H9 (cell line): ENCODE results near the gene SLC38A3. TPM values are rescaled to one million over a fixed set of nuclear protein-coding genes. Genes with fewer than 3 reads are reported as not detected.
A peak's percentile ranks its signal among the peaks of the same experiment; 100 is the strongest.

ENCODE experiments used
- DNase-seq: peaks from one replicate; pipeline ENCODE4 v3.0.0-alpha.2; 2017
- H2AFZ ChIP-seq: one replicate; pipeline ENCODE4 v1.6.1; 2013; ENCODE audit warnings: mild to moderate bottlenecking, low read length, control low read depth, moderate library complexity
- H2AK5ac ChIP-seq: 2 replicates; pipeline ENCODE4 v1.6.1; 2013; ENCODE audit warnings: low read length, control low read depth, mixed read lengths; ENCODE audit not compliant: insufficient read length
- H2BK120ac ChIP-seq: one replicate; pipeline ENCODE4 v1.6.1; 2013; ENCODE audit warnings: low read depth, mild to moderate bottlenecking, low read length, control low read depth, inconsistent platforms; ENCODE audit not compliant: poor library complexity, severe bottlenecking
- H2BK12ac ChIP-seq: 2 replicates; pipeline ENCODE4 v1.6.1; 2013; ENCODE audit warnings: low read length, control low read depth, mixed read lengths, low read depth; ENCODE audit not compliant: insufficient read length
- H2BK15ac ChIP-seq: 2 replicates; pipeline ENCODE4 v1.6.1; 2013; ENCODE audit warnings: low read depth, low read length, control low read depth
- H2BK20ac ChIP-seq: one replicate; pipeline ENCODE4 v1.6.1; 2013; ENCODE audit warnings: low read depth, mild to moderate bottlenecking, low read length, control low read depth, inconsistent platforms; ENCODE audit not compliant: poor library complexity, severe bottlenecking
- H2BK5ac ChIP-seq: 2 replicates; pipeline ENCODE4 v1.6.1; 2013; ENCODE audit warnings: low read length, control low read depth, mixed read lengths; ENCODE audit not compliant: insufficient read length
- H3K14ac ChIP-seq: 2 replicates; pipeline ENCODE4 v1.6.1; 2013; ENCODE audit warnings: low read length, control low read depth; ENCODE audit not compliant: insufficient read depth
- H3K18ac ChIP-seq: 2 replicates; pipeline ENCODE4 v1.6.1; 2013; ENCODE audit warnings: low read depth, mild to moderate bottlenecking, mixed read lengths, low read length, control low read depth; ENCODE audit not compliant: insufficient read length
- H3K23ac ChIP-seq: 2 replicates; pipeline ENCODE4 v1.6.1; 2013; ENCODE audit warnings: low read length, control low read depth, mixed read lengths, low read depth; ENCODE audit not compliant: insufficient read length
- H3K23me2 ChIP-seq: 2 replicates; pipeline ENCODE4 v1.6.1; 2013; ENCODE audit warnings: low read depth, mild to moderate bottlenecking, mixed read lengths, low read length, control low read depth; ENCODE audit not compliant: insufficient read length, poor library complexity, severe bottlenecking
- H3K27ac ChIP-seq: 2 replicates; pipeline ENCODE4 v1.5.1; 2013; ENCODE audit warnings: low read length, control low read depth, mixed read lengths, low read depth; ENCODE audit not compliant: insufficient read length
- H3K27me3 ChIP-seq: 2 replicates; pipeline ENCODE4 v1.6.1; 2013; ENCODE audit warnings: low read length, control low read depth, inconsistent platforms; ENCODE audit not compliant: insufficient read depth
- H3K4ac ChIP-seq: 2 replicates; pipeline ENCODE4 v1.6.1; 2013; ENCODE audit warnings: low read depth, mild to moderate bottlenecking, control low read depth, inconsistent platforms, low read length, moderate library complexity
- H3K4me1 ChIP-seq: 2 replicates; pipeline ENCODE4 v1.6.1; 2013; ENCODE audit warnings: low read length, control low read depth, inconsistent platforms; ENCODE audit not compliant: insufficient read depth
- H3K4me2 ChIP-seq: 2 replicates; pipeline ENCODE4 v1.6.1; 2013; ENCODE audit warnings: low read length, control low read depth, mixed read lengths; ENCODE audit not compliant: insufficient read length, insufficient read depth
- H3K56ac ChIP-seq: 2 replicates; pipeline ENCODE4 v1.6.1; 2013; ENCODE audit warnings: low read depth, mild to moderate bottlenecking, mixed read lengths, low read length, control low read depth; ENCODE audit not compliant: insufficient read length
- H3K79me1 ChIP-seq: 2 replicates; pipeline ENCODE4 v1.6.1; 2013; ENCODE audit warnings: low read depth, mild to moderate bottlenecking, moderate library complexity, low read length, control low read depth, inconsistent platforms; ENCODE audit not compliant: insufficient read depth, poor library complexity, severe bottlenecking
- H3K79me2 ChIP-seq: 2 replicates; pipeline ENCODE4 v1.6.1; 2013; ENCODE audit warnings: low read length, control low read depth, inconsistent platforms; ENCODE audit not compliant: insufficient read depth
- H3K9ac ChIP-seq: 2 replicates; pipeline ENCODE4 v1.6.1; 2013; ENCODE audit warnings: low read length, control low read depth, mixed read lengths; ENCODE audit not compliant: insufficient read length; ENCODE audit errors: extremely low read depth
- H3K9me3 ChIP-seq: one replicate; pipeline ENCODE4 v1.6.1; 2013; ENCODE audit warnings: low read depth, low read length, inconsistent platforms; ENCODE audit not compliant: control insufficient read depth
- H3T11ph ChIP-seq: one replicate; pipeline ENCODE4 v1.6.1; 2013; ENCODE audit warnings: mild to moderate bottlenecking, low read length, control low read depth, inconsistent platforms
- H4K20me1 ChIP-seq: one replicate; pipeline ENCODE4 v1.6.1; 2013; ENCODE audit not compliant: control insufficient read depth, insufficient read length, insufficient read depth
- H4K5ac ChIP-seq: 2 replicates; pipeline ENCODE4 v1.6.1; 2013; ENCODE audit warnings: low read depth, mild to moderate bottlenecking, mixed read lengths, low read length, control low read depth; ENCODE audit not compliant: insufficient read length
- H4K8ac ChIP-seq: replicated peaks from 2 replicates; pipeline ENCODE4 v1.6.1; 2013; ENCODE audit warnings: low read length, control low read depth, mixed read lengths, low read depth; ENCODE audit not compliant: insufficient read length
- H4K91ac ChIP-seq: 2 replicates; pipeline ENCODE4 v1.6.1; 2013; ENCODE audit warnings: low read depth, mild to moderate bottlenecking, moderate library complexity, mixed read lengths, low read length, control low read depth; ENCODE audit not compliant: insufficient read length
- H3K27ac Mint-ChIP-seq, 3 experiments: 2 replicates in 2 of 3; 3 replicates in 1 of 3; pipeline ENCODE4 v1.8.0; 2020 to 2021; ENCODE audit warnings: mixed read lengths in 3 of 3, mild to moderate bottlenecking in 1 of 3, moderate library complexity in 1 of 3
- H3K27me3 Mint-ChIP-seq: 2 replicates; pipeline ENCODE4 v1.8.0; 2021; ENCODE audit warnings: low read depth, mild to moderate bottlenecking, moderate library complexity, mixed read lengths
- H3K36me3 Mint-ChIP-seq, 3 experiments: 2 replicates in 2 of 3; 3 replicates in 1 of 3; pipeline ENCODE4 v1.8.0; 2020 to 2021; ENCODE audit warnings: low read depth in 3 of 3, mixed read lengths in 3 of 3; ENCODE audit not compliant: insufficient read depth in 1 of 3
- H3K4me1 Mint-ChIP-seq, 2 experiments: 2 replicates each; pipeline ENCODE4 v1.8.0; 2020; ENCODE audit warnings: mixed read lengths in 2 of 2
- H3K4me3 Mint-ChIP-seq, 2 experiments: 2 replicates in 1 of 2; 3 replicates in 1 of 2; pipeline ENCODE4 v1.8.0; 2020 to 2021; ENCODE audit warnings: mild to moderate bottlenecking in 2 of 2, mixed read lengths in 2 of 2, moderate library complexity in 1 of 2
- H3K9me3 Mint-ChIP-seq, 2 experiments: 2 replicates in 1 of 2; 3 replicates in 1 of 2; pipeline ENCODE4 v1.8.0; 2020; ENCODE audit warnings: mild to moderate bottlenecking in 2 of 2, mixed read lengths in 2 of 2, moderate library complexity in 1 of 2
- WGBS: extraction: QIAGEN DNeasy Blood & Tissue Kit; methylation state at CpG from one replicate; pipeline ENCODE4 v1.1.7; 2013; ENCODE audit warnings: missing lambda C conversion rate, low lambda C conversion rate, mixed read lengths; ENCODE audit not compliant: insufficient read length; ENCODE audit errors: extremely low coverage; 5-methylcytosine and 5-hydroxymethylcytosine counted together
- total RNA-seq: library from RNA; stranded (reverse); gene quantifications from 2 replicates; pipeline ENCODE4 v1.2.1, GENCODE V29; 2021
- TF ChIP-seq, protein P1 (sequence below): fragments of 200-600 bp; sonication (generic); conservative IDR thresholded peaks from 3 replicates; pipeline ENCODE4 v1.8.0; 2021; ENCODE audit warnings: antibody characterized with exemption, mild to moderate bottlenecking

The SLC38A3 gene
- total RNA-seq, 1 experiment from 2014 or later: 1.4 TPM

DNA sequence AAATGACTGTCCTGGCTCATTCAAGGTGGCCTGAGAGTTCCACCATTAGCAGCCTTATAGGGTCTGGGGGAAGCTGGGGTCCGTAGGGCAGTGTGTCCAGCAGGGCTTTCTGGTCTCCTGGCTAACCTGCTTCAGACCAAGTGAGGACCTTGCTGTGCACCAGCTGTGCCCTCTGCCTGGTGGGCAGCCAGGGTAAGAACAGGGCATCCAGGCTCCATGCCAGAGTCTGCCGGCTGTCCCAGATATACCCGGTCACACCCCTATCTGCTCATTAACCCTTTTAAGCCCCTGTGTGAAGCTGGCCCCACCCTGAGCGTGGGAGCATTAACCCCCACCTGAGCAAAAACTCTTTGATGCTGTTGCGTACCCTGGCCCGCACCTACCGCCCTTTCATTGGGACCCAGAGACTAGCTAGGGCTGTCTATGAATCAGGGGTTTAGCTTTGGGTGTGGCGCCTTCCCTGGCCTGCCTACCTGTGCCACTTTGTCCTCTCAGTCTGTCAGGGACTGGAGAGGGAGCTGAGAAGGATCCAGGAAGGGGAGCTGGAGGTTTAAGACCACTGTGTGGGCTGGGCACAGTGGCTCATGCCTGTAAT lies 32.3 kb upstream of the SLC38A3 start:
- H2BK15ac ChIP-seq: no peak overlapping the region
- H2BK12ac ChIP-seq: no peak overlapping the region
- Mint-ChIP-seq H3K9me3 (no peaks in the 10 kb centered on the region), H3K27ac (peak overlapping the region in 1 of 3 experiments; percentile 79; a peak in 1 of 7 replicates), H3K4me3 (no peak overlapping the region), H3K4me1 (peaks cover 13 to 23% of the 10 kb centered on the region in 2 experiments), H3K36me3 (peaks cover 11 to 32% (median 18%) of the 10 kb centered on the region in 3 experiments), H3K27me3 (no peaks in the 10 kb centered on the region)
- H3K4me2 ChIP-seq: no peak overlapping the region
- no peaks in the 10 kb centered on the region for H3K79me2 ChIP-seq
- H4K8ac ChIP-seq: no peak overlapping the region
- H2AK5ac ChIP-seq: no peak overlapping the region
- H2AFZ ChIP-seq: no peak overlapping the region
- no peak overlapping the region for H2BK5ac ChIP-seq
- H3K9me3 ChIP-seq: no peaks in the 10 kb centered on the region
- H2BK120ac ChIP-seq: no peak overlapping the region
- no peak overlapping the region; the same call in 1 of the 2 replicates for H3K14ac ChIP-seq
- H3K4me1 ChIP-seq: no peaks in the 10 kb centered on the region
- H3K4ac ChIP-seq: no peak overlapping the region
- no peaks in the 10 kb centered on the region for H3K27me3 ChIP-seq
- no peaks in the 10 kb centered on the region for H3K79me1 ChIP-seq
- H3K18ac ChIP-seq: no peak overlapping the region
- H3K9ac ChIP-seq: no peak overlapping the region
- H3K23me2 ChIP-seq: no peaks in the 10 kb centered on the region
- TF ChIP-seq, protein P1, sequence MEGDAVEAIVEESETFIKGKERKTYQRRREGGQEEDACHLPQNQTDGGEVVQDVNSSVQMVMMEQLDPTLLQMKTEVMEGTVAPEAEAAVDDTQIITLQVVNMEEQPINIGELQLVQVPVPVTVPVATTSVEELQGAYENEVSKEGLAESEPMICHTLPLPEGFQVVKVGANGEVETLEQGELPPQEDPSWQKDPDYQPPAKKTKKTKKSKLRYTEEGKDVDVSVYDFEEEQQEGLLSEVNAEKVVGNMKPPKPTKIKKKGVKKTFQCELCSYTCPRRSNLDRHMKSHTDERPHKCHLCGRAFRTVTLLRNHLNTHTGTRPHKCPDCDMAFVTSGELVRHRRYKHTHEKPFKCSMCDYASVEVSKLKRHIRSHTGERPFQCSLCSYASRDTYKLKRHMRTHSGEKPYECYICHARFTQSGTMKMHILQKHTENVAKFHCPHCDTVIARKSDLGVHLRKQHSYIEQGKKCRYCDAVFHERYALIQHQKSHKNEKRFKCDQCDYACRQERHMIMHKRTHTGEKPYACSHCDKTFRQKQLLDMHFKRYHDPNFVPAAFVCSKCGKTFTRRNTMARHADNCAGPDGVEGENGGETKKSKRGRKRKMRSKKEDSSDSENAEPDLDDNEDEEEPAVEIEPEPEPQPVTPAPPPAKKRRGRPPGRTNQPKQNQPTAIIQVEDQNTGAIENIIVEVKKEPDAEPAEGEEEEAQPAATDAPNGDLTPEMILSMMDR: no peak
- no peak overlapping the region for H3K27ac ChIP-seq
- H4K91ac ChIP-seq: no peak overlapping the region
- WGBS: no CpG with 5 or more reads among the region's 8 CpGs
- no peak overlapping the region for H4K5ac ChIP-seq
- no peak for DNase-seq
- H3K56ac ChIP-seq: no peak overlapping the region
- H3K23ac ChIP-seq: no peak overlapping the region
- no peak overlapping the region for H3T11ph ChIP-seq
- H2BK20ac ChIP-seq: no peak overlapping the region
- no peaks in the 10 kb centered on the region for H4K20me1 ChIP-seq
